Measurements from ENCODE around the gene IL6. TPM values are rescaled to one million over a fixed set of nuclear protein-coding genes. Genes with fewer than 3 reads are reported as not detected.
"Not testable (repeated sequence)": the region's sequence is repeated elsewhere in the genome, so short reads cannot be mapped to it uniquely, and the experiment has no call there.

Gene IL6
- total RNA-seq, 1 donor from 2014 or later = 0.60 TPM

- DNase-seq (ENCODE audit: missing footprints) = no peak
- ATAC-seq = no peak
- intact Hi-C loops (cut with DNase I) = no loop called here
These were observed 35.9 kb downstream of the IL6 start for GRCh38 chr7:22762866-22763265.

GRCh38 chr7:22765609-22766008 lies 38.6 kb downstream of the IL6 start:
- no peak for DNase-seq (ENCODE audit: missing footprints)
- intact Hi-C loops (cut with DNase I) = no loop called here
- no peak for ATAC-seq

- no peak for DNase-seq (ENCODE audit: missing footprints)
- ATAC-seq = no peak
- intact Hi-C loops (cut with DNase I) = no loop called here
These were observed 44.3 kb downstream of the IL6 start for GRCh38 chr7:22771194-22771871.

GRCh38 chr7:22771872-22772228 lies 44.9 kb downstream of the IL6 start:
- ATAC-seq (no peak), DNase-seq (ENCODE audit: missing footprints) (no peak)
- intact Hi-C loops (cut with DNase I) = no loop called here

- DNase-seq (ENCODE audit: missing footprints) (no peak), ATAC-seq (no peak)
- intact Hi-C loops (cut with DNase I) = no loop called here
These were observed 45.9 kb downstream of the IL6 start for GRCh38 chr7:22772885-22773284.

GRCh38 chr7:22776964-22777363 lies 50.0 kb downstream of the IL6 start:
- DNase-seq (ENCODE audit: missing footprints) (no peak), ATAC-seq (no peak)
- intact Hi-C loops (cut with DNase I) = no loop called here

GRCh38 chr7:22779730-22780323 lies 52.8 kb downstream of the IL6 start:
- DNase-seq (ENCODE audit: missing footprints); ATAC-seq: not testable (repeated sequence)
- intact Hi-C loops (cut with DNase I) = loop anchor here (5.0 kb wide), 1 partner anchor 53 kb away; the partner anchor contains the start of gene IL6

- intact Hi-C loops (cut with DNase I) = loop anchor here (5.0 kb wide), 1 partner anchor 54 kb away; the partner anchor contains the start of gene IL6
- no peak for DNase-seq (ENCODE audit: missing footprints)
- peak; percentile 61 for ATAC-seq
These were observed 54.3 kb downstream of the IL6 start for GRCh38 chr7:22781230-22781711.

Other genes with a start within 250 kb of the IL6 start
- gene STEAP1B, start 227.0 kb upstream of the IL6 start, total RNA-seq = not detected
- gene TOMM7, start 95.6 kb downstream of the IL6 start, total RNA-seq = 650 TPM